NCI-H1417 treated with DMSO at 0.1 percent for 48 hours (cell line): ENCODE measurements around the gene MEX3D.

Source experiments
- DNase-seq: peaks from one replicate; lab custom pipeline; 2025; lab: John Stamatoyannopoulos, UW

MEX3D gene

GRCh38 chr19:1593501-1593772 lies 25.3 kb upstream of the MEX3D start:
- DNase-seq = no peak

- DNase-seq = peak; percentile 76
Measured at GRCh38 chr19:1592755-1593500, 24.8 kb upstream of the MEX3D start, which contains the start of gene MBD3. MBD3 (minus strand) TSS chr19:1592865; CDS start chr19:1592631, 234 bp downstream.

- peak; percentile 42 for DNase-seq
Measured at GRCh38 chr19:1592024-1592754, 24.1 kb upstream of the MEX3D start.

GRCh38 chr19:1591421-1592023 lies 23.4 kb upstream of the MEX3D start:
- DNase-seq = peak; percentile 2

- DNase-seq = no peak
Measured at GRCh38 chr19:1590641-1591397, 22.7 kb upstream of the MEX3D start.

- DNase-seq = no peak
Measured at GRCh38 chr19:1587872-1588271, 19.7 kb upstream of the MEX3D start.

- no peak for DNase-seq
Measured at GRCh38 chr19:1585243-1585580, 17.1 kb upstream of the MEX3D start.

GRCh38 chr19:1584500-1585242 lies 16.5 kb upstream of the MEX3D start:
- DNase-seq = no peak

GRCh38 chr19:1582201-1582600 lies 14.1 kb upstream of the MEX3D start:
- peak; percentile 49 for DNase-seq

GRCh38 chr19:1580957-1581356 lies 12.8 kb upstream of the MEX3D start:
- DNase-seq = no peak

- no peak for DNase-seq
Measured at GRCh38 chr19:1580382-1580781, 12.3 kb upstream of the MEX3D start.

GRCh38 chr19:1579222-1579621 lies 11.1 kb upstream of the MEX3D start:
- DNase-seq = no peak

- DNase-seq = no peak
Measured at GRCh38 chr19:1577929-1578618, 9.9 kb upstream of the MEX3D start.

GRCh38 chr19:1577090-1577928 lies 9.2 kb upstream of the MEX3D start:
- DNase-seq = peak; percentile 11

- DNase-seq = no peak
Measured at GRCh38 chr19:1576242-1577089, 8.3 kb upstream of the MEX3D start.

- no peak for DNase-seq
Measured at GRCh38 chr19:1575323-1576241, 7.5 kb upstream of the MEX3D start.

GRCh38 chr19:1574354-1575136 lies 6.4 kb upstream of the MEX3D start:
- DNase-seq = no peak

- DNase-seq = no peak
Measured at GRCh38 chr19:1572795-1573194, 4.7 kb upstream of the MEX3D start.
